SK-N-MC (cell line): ENCODE results near the gene RNF227.

Experiments used
- EZH2 ChIP-seq: fragments of 200-600 bp; sonication (generic); IDR thresholded peaks from one replicate; pipeline ENCODE4 v1.6.1; 2017; ENCODE audit warnings: antibody characterized with exemption
- FOXP2 ChIP-seq: optimal IDR thresholded peaks from 2 replicates; pipeline ENCODE3; 2011; ENCODE audit warnings: mild to moderate bottlenecking, moderate library complexity; ENCODE audit not compliant: insufficient read depth; ENCODE audit errors: extremely low read length, control extremely low read depth
- POLR2AphosphoS5 ChIP-seq: IDR thresholded peaks from 2 replicates; pipeline ENCODE4 v1.6.1; 2012; ENCODE audit warnings: mild to moderate bottlenecking, low read depth, low read length, borderline replicate concordance

GRCh38 chr17:7946441-7946840 lies 30.4 kb upstream of the RNF227 start:
- TF ChIP-seq POLR2AphosphoS5 (no peak), EZH2 (no peak), FOXP2 (no peak)
